Measurements from ENCODE around the gene FADS1. TPM values are rescaled to one million over a fixed set of nuclear protein-coding genes. Genes with fewer than 3 reads are reported as not detected.

The FADS1 gene
- total and polyA plus RNA-seq, 2 of the 13 experiments (the other 11 are each of a cell fraction or from before 2014, with no cell fraction given), result 91.8 to 108 TPM

GRCh38 chr11:61769169-61769920 is 47.5 kb downstream of the FADS1 start:
- H3K4me1 ChIP-seq (ENCODE audit: insufficient read depth, low read length), result peaks cover 81% of the 10 kb centered on the region
- peaks cover 2 to 4% of the 10 kb centered on the region in 2 experiments; a peak in 1 of 5 replicates for H3K36me3 ChIP-seq (replicated peaks in 1 of 2; ENCODE audit: control insufficient read depth in 1 of 2, insufficient read depth in 2 of 2, low read length in 2 of 2)
- no peaks in the 10 kb centered on the region for H3K9me3 ChIP-seq (ENCODE audit: low read length)
- H3K9ac ChIP-seq (ENCODE audit: insufficient read depth, low read depth, low read length), result peak overlapping the region; percentile 76
- FAIRE-seq (peak; percentile 60), DNase-seq (ENCODE audit: low spot score) (peak; percentile 90), ATAC-seq (peak; percentile 90)
- in situ Hi-C loops (cut with HindIII; ENCODE audit: extremely low pct_ligation_motif_present, low pct_unique_long_range_greater_than_20kb) (no loop called here), intact Hi-C loops (cut with micrococcal nuclease; ENCODE audit: unreplicated experiment) (loop anchor here (2.0 kb wide), 1 partner anchor 21 kb away; no protein-coding TSS in a partner anchor)
- no TSS peak for BruUV-seq (replicated peaks)
- H3K4me2 ChIP-seq (ENCODE audit: low read depth, low read length), result peak overlapping the region; percentile 91
- 12% methylated on average over 6 of the region's 33 CpGs for WGBS (ENCODE audit: low lambda C conversion rate)
- POLR2A ChIA-PET, result interaction anchor here (0.7 to 5.5 kb wide), 14 partner anchors 10 to 198 kb away, joined by 3 to 92 read pairs (median 6); partner anchors contain the start of genes FEN1, MYRF and TMEM258
- no peak overlapping the region for H2AFZ ChIP-seq (ENCODE audit: low read length)
- H4K20me1 ChIP-seq (ENCODE audit: insufficient read depth, low read length), result no peaks in the 10 kb centered on the region
- CTCF ChIA-PET (ENCODE audit: low intra/inter-chr PET ratio, low total read pairs), result interaction anchor here (1.1 to 2.7 kb wide), 4 partner anchors 13 to 21 kb away, joined by 3 to 47 read pairs (median 16); partner anchors contain the start of gene MYRF
- no peaks in the 10 kb centered on the region for H3K79me2 ChIP-seq (ENCODE audit: insufficient read depth, low read length)
- peak overlapping the region; percentile 91 for H3K27ac ChIP-seq (ENCODE audit: extremely low read length, insufficient read depth, low read length)
- H3K27me3 ChIP-seq (ENCODE audit: control insufficient read depth in 1 of 2, insufficient read depth in 2 of 2, low read length in 2 of 2), result no peaks in the 10 kb centered on the region; a peak in 1 of 5 replicates
- peak overlapping the region; percentile 46 to 66 (median 56); a peak in 5 of 6 replicates for H3K4me3 ChIP-seq (replicated peaks in 1 of 3; ENCODE audit: insufficient read depth in 1 of 3, low read depth in 2 of 3, low read length in 3 of 3)
- TF ChIP-seq SKI (IDR thresholded peaks at IDR 0.05; ENCODE audit: partially characterized antibody) (peak; percentile 17), HNF1B (CRISPR knock-in tag; IDR thresholded peaks at IDR 0.05) (peak; percentile 64; the same call in 1 of the 2 replicates), BRD4 (CRISPR knock-in tag; IDR thresholded peaks at IDR 0.05) (no peak), ZNF761 (CRISPR knock-in tag; conservative IDR thresholded peaks at IDR 0.05) (0 out of 2 replicates have a peak, but pooled peaks have one; percentile 33), ZBED4 (CRISPR knock-in tag; IDR thresholded peaks at IDR 0.05; ENCODE audit: borderline replicate concordance) (peak; percentile 74; the same call in 1 of the 2 replicates), GABPB1 (CRISPR knock-in tag; IDR thresholded peaks at IDR 0.05) (peak; percentile 61; the same call in 1 of the 2 replicates), ZBTB21 (CRISPR knock-in tag; IDR thresholded peaks at IDR 0.05) (no peak), ZNF160 (CRISPR knock-in tag; IDR thresholded peaks at IDR 0.05) (no peak), ZNF619 (CRISPR knock-in tag; IDR thresholded peaks at IDR 0.05) (no peak), ZSCAN9 (CRISPR knock-in tag; IDR thresholded peaks at IDR 0.05; ENCODE audit: borderline replicate concordance) (0 out of 2 replicates have a peak, but pooled peaks have one; percentile 38), ZNF350 (CRISPR knock-in tag; IDR thresholded peaks at IDR 0.05; ENCODE audit: borderline replicate concordance, low read depth) (peak; percentile 79; the same call in 1 of the 2 replicates), ZBTB7A (CRISPR knock-in tag; IDR thresholded peaks at IDR 0.05) (peak; percentile 70; the same call in 1 of the 2 replicates), TFE3 (CRISPR knock-in tag; IDR thresholded peaks at IDR 0.05) (peak; percentile 28; the same call in 1 of the 2 replicates), KDM4B (CRISPR knock-in tag; IDR thresholded peaks at IDR 0.05) (peak; percentile 43; the same call in 1 of the 2 replicates), ZZZ3 (CRISPR knock-in tag; IDR thresholded peaks at IDR 0.05; ENCODE audit: borderline replicate concordance) (no peak), POGZ (CRISPR knock-in tag; IDR thresholded peaks at IDR 0.05) (peak; percentile 15; the same call in 1 of the 2 replicates), SMAD9 (CRISPR knock-in tag; IDR thresholded peaks at IDR 0.05) (peak; percentile 87; the same call in 1 of the 2 replicates)

Data from HepG2 (cell line).